ENCODE measurements around the gene MAN1A1. TPM values are rescaled to one million over a fixed set of nuclear protein-coding genes. Genes with fewer than 3 reads are reported as not detected.

MAN1A1 gene
- total RNA-seq, 1 experiment from 2014 or later, result 0.06 TPM

DNA sequence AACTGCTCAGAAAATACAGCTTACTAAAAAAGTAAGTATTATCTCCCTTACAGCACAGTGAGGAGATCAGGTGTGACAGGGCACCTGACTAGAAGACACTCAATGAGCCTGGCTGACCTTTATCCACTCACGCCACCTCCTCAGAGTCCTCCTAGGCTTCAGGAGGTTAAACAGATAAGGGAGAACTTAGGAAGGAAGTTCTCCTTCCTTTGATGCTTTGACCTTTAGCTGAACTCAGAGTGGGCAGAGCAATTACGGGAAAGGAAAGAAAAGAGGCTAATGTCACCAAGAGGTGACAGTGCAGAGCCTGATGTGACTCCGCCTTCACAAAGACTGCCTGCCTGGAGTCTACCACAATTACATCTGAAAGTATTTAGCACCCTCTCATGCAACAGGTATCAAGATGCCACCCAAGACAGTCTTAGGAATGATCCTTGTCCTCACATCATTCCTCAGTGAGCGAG lies 36.7 kb downstream of the MAN1A1 start:
- CTCF ChIA-PET, result no interaction called here
- Histone ChIP-seq H3K4me3 (ENCODE audit: low read depth, low read length, poor library complexity, severe bottlenecking) (no peak overlapping the region), H3K27ac (ENCODE audit: low read depth, low read length, poor library complexity, severe bottlenecking) (no peak overlapping the region), H3K27me3 (replicated peaks; ENCODE audit: insufficient read depth, low read depth, low read length, poor library complexity) (no peaks in the 10 kb centered on the region), H3K36me3 (ENCODE audit: insufficient read depth, low read length, poor library complexity, severe bottlenecking) (no peaks in the 10 kb centered on the region), H3K9me3 (ENCODE audit: low read depth, low read length, poor library complexity, severe bottlenecking) (no peaks in the 10 kb centered on the region), H3K4me1 (ENCODE audit: insufficient read depth, low read length, poor library complexity, severe bottlenecking) (peaks cover 5% of the 10 kb centered on the region)
- no peak for DNase-seq (ENCODE audit: low spot score)
- POLR2A ChIA-PET (ENCODE audit: low non-redundant PET), result no interaction called here
- intact Hi-C loops (cut with micrococcal nuclease; ENCODE audit: unreplicated experiment), result no loop called here
- TF ChIP-seq CTCF (conservative IDR thresholded peaks at IDR 0.05; ENCODE audit: low read depth, low read length), result no peak
- no peak for TF ChIP-seq EZH2 (IDR thresholded peaks at IDR 0.05; ENCODE audit: borderline replicate concordance, low read depth, low read length, poor library complexity, severe bottlenecking)
- BruUV-seq (replicated peaks), result no TSS peak

DNA sequence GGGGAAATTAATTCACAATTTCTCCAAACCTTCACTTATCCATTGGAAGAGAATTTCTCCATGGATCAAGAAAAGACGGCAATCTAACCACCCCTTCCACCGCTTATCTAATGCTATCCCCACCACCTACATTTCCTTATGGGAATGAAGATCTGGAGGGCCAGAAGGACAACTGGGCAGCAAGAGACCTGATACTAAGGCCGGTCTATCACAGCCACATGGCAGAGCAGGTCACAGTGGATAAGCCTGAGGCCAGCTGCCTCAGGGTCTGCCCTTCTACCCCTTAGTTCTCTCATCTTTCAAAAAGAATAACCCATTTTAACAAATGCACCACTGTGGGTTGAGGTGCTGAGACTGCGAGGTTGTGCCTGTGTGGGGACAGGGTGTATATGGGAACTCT lies 37.1 kb downstream of the MAN1A1 start:
- ChIA-PET POLR2A (ENCODE audit: low non-redundant PET) (no interaction called here), CTCF (no interaction called here)
- Histone ChIP-seq H3K4me3 (ENCODE audit: low read depth, low read length, poor library complexity, severe bottlenecking) (no peak overlapping the region), H3K9me3 (ENCODE audit: low read depth, low read length, poor library complexity, severe bottlenecking) (no peaks in the 10 kb centered on the region), H3K36me3 (ENCODE audit: insufficient read depth, low read length, poor library complexity, severe bottlenecking) (no peaks in the 10 kb centered on the region), H3K27me3 (replicated peaks; ENCODE audit: insufficient read depth, low read depth, low read length, poor library complexity) (no peaks in the 10 kb centered on the region), H3K27ac (ENCODE audit: low read depth, low read length, poor library complexity, severe bottlenecking) (no peak overlapping the region), H3K4me1 (ENCODE audit: insufficient read depth, low read length, poor library complexity, severe bottlenecking) (peaks cover 5% of the 10 kb centered on the region)
- TF ChIP-seq EZH2 (IDR thresholded peaks at IDR 0.05; ENCODE audit: borderline replicate concordance, low read depth, low read length, poor library complexity, severe bottlenecking) (no peak), CTCF (conservative IDR thresholded peaks at IDR 0.05; ENCODE audit: low read depth, low read length) (no peak)
- DNase-seq (ENCODE audit: low spot score), result no peak
- BruUV-seq (replicated peaks), result no TSS peak
- intact Hi-C loops (cut with micrococcal nuclease; ENCODE audit: unreplicated experiment), result no loop called here

- no TSS peak for BruUV-seq (replicated peaks)
These were observed 37.9 kb downstream of the MAN1A1 start for GRCh38 chr6:119311514-119312142.

More at GRCh38 chr6:119311514-119312142, 37.9 kb downstream of the MAN1A1 start:
- CTCF ChIA-PET, result no interaction called here
- peaks cover 5% of the 10 kb centered on the region for H3K4me1 ChIP-seq (ENCODE audit: insufficient read depth, low read length, poor library complexity, severe bottlenecking)
- DNase-seq (ENCODE audit: low spot score), result no peak
- no peaks in the 10 kb centered on the region for H3K27me3 ChIP-seq (replicated peaks; ENCODE audit: insufficient read depth, low read depth, low read length, poor library complexity)
- H3K36me3 ChIP-seq (ENCODE audit: insufficient read depth, low read length, poor library complexity, severe bottlenecking), result no peaks in the 10 kb centered on the region
- no peaks in the 10 kb centered on the region for H3K9me3 ChIP-seq (ENCODE audit: low read depth, low read length, poor library complexity, severe bottlenecking)
- no peak for TF ChIP-seq EZH2 (IDR thresholded peaks at IDR 0.05; ENCODE audit: borderline replicate concordance, low read depth, low read length, poor library complexity, severe bottlenecking)
- no peak for TF ChIP-seq CTCF (conservative IDR thresholded peaks at IDR 0.05; ENCODE audit: low read depth, low read length)
- no peak overlapping the region for H3K27ac ChIP-seq (ENCODE audit: low read depth, low read length, poor library complexity, severe bottlenecking)
- no peak overlapping the region for H3K4me3 ChIP-seq (ENCODE audit: low read depth, low read length, poor library complexity, severe bottlenecking)
- POLR2A ChIA-PET (ENCODE audit: low non-redundant PET), result no interaction called here
- intact Hi-C loops (cut with micrococcal nuclease; ENCODE audit: unreplicated experiment), result no loop called here

Data from A673 (cell line).